Right lobe of liver (tissue), 4 donors: ENCODE measurements around the gene OR4D1.

Source experiments
- POLR2A ChIP-seq: fragments of 450-650 bp; IDR thresholded peaks from one replicate; pipeline ENCODE4 v1.6.1; 2017; ENCODE audit warnings: antibody characterized with exemption, mild to moderate bottlenecking
- TF ChIP-seq, protein P1 (sequence below), 4 donors: fragments of 200-600 bp in 3 of 4; fragments of 450-650 bp in 1 of 4; IDR thresholded peaks; one replicate each; pipeline versions ENCODE4 v1.5.1 to v1.8.0; 2016 to 2022; ENCODE audit warnings: antibody characterized with exemption in 4 of 4, mild to moderate bottlenecking in 2 of 4
- donor health status: DM: no; HTN: no; CAD: no.
- donor health status: DM: no; HTN: no; CAD: no.
- donor health status: DM: no; HTN: yes; CAD: no.

DNA sequence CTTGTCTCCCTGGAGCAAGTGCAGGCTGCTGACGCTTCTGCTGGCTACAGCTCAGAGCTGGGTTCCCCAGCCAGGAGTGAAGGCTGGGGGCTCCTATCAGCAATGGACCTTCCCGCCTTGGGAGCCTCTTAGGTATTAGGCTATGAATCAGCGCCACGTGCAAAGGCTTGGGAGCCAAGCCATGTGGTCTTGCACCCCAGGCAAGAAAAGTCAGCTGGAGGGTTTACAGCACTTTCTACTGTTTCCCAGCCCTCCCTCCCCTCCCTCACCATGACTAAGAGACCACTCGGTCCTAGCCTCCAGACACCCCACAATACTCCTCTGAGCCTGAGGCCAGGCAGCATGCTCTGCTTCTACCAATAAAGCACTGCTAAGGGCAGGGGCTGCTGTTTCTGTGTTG is 56.6 kb downstream of the OR4D1 start:
- TF ChIP-seq, protein P1, sequence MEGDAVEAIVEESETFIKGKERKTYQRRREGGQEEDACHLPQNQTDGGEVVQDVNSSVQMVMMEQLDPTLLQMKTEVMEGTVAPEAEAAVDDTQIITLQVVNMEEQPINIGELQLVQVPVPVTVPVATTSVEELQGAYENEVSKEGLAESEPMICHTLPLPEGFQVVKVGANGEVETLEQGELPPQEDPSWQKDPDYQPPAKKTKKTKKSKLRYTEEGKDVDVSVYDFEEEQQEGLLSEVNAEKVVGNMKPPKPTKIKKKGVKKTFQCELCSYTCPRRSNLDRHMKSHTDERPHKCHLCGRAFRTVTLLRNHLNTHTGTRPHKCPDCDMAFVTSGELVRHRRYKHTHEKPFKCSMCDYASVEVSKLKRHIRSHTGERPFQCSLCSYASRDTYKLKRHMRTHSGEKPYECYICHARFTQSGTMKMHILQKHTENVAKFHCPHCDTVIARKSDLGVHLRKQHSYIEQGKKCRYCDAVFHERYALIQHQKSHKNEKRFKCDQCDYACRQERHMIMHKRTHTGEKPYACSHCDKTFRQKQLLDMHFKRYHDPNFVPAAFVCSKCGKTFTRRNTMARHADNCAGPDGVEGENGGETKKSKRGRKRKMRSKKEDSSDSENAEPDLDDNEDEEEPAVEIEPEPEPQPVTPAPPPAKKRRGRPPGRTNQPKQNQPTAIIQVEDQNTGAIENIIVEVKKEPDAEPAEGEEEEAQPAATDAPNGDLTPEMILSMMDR (IDR thresholded peaks at IDR 0.05), result no peak
- TF ChIP-seq POLR2A, result no peak
